GM19452 (cell line): ENCODE results near the gene RNMT.
"Not testable (repeated sequence)": the region's sequence is repeated elsewhere in the genome, so short reads cannot be mapped to it uniquely, and the experiment has no call there.

Experiments used
- ATAC-seq: cut with Tn5 transposase; IDR thresholded peaks from one replicate; pipeline ENCODE4 v1.9.1; 2021; ENCODE audit not compliant: unreplicated experiment

Gene RNMT

GRCh38 chr18:13726232-13726971, at the start of gene RNMT, which contains the start of gene FAM210A:
Gene RNMT (plus strand): TSS chr18:13726673. CDS start chr18:13731518, 4,845 bp downstream.
Gene FAM210A (minus strand): TSS chr18:13726558. CDS start chr18:13682077, 44,481 bp downstream.
- peak; percentile 95 for ATAC-seq

GRCh38 chr18:13677350-13677749, 49.1 kb upstream of the RNMT start:
- not testable (repeated sequence) for ATAC-seq

GRCh38 chr18:13680612-13681011, 45.9 kb upstream of the RNMT start:
- no peak for ATAC-seq

- no peak for ATAC-seq
Measured at GRCh38 chr18:13681701-13682100, 44.8 kb upstream of the RNMT start.

- ATAC-seq, result no peak
Measured at GRCh38 chr18:13684546-13684945, 41.9 kb upstream of the RNMT start.

GRCh38 chr18:13688191-13689136, 38.0 kb upstream of the RNMT start:
- no peak for ATAC-seq

GRCh38 chr18:13690060-13690459, 36.4 kb upstream of the RNMT start:
- not testable (repeated sequence) for ATAC-seq

- ATAC-seq, result not testable (repeated sequence)
Measured at GRCh38 chr18:13695337-13695736, 31.1 kb upstream of the RNMT start.

GRCh38 chr18:13696961-13697360, 29.5 kb upstream of the RNMT start:
- no peak for ATAC-seq

- no peak for ATAC-seq
Measured at GRCh38 chr18:13700153-13700552, 26.3 kb upstream of the RNMT start.

GRCh38 chr18:13703899-13704298, 22.6 kb upstream of the RNMT start:
- ATAC-seq, result no peak

- no peak for ATAC-seq
Measured at GRCh38 chr18:13710414-13710831, 16.1 kb upstream of the RNMT start.

GRCh38 chr18:13712400-13713131, 13.9 kb upstream of the RNMT start:
- ATAC-seq, result no peak

- no peak for ATAC-seq
Measured at GRCh38 chr18:13713455-13714055, 12.9 kb upstream of the RNMT start.

GRCh38 chr18:13715330-13715729, 11.1 kb upstream of the RNMT start:
- no peak for ATAC-seq

- no peak for ATAC-seq
Measured at GRCh38 chr18:13716916-13717315, 9.6 kb upstream of the RNMT start.

GRCh38 chr18:13720123-13720522, 6.3 kb upstream of the RNMT start:
- ATAC-seq, result no peak

- no peak for ATAC-seq
Measured at GRCh38 chr18:13720847-13721246, 5.6 kb upstream of the RNMT start.

GRCh38 chr18:13725566-13726231, 774 bp upstream of the RNMT start:
- no peak for ATAC-seq

GRCh38 chr18:13726972-13727331, 479 bp downstream of the RNMT start:
- peak; percentile 12 for ATAC-seq
